Smooth muscle cell of the brain vasculature (primary cell): Measurements from ENCODE around the gene CBLN1.
"Not testable (repeated sequence)": the region's sequence is repeated elsewhere in the genome, so short reads cannot be mapped to it uniquely, and the experiment has no call there.

Experiments
- DNase-seq: peaks from one replicate; pipeline ENCODE4 v3.0.0-alpha.2; 2012; ENCODE audit warnings: low read depth, low spot score

CBLN1 gene

GRCh38 chr16:49277766-49278566 lies 3.7 kb downstream of the CBLN1 start:
- DNase-seq = no peak

GRCh38 chr16:49277386-49277742 lies 4.3 kb downstream of the CBLN1 start:
- no peak for DNase-seq

- DNase-seq = no peak
Observed at GRCh38 chr16:49276646-49277385, 4.8 kb downstream of the CBLN1 start.

DNA sequence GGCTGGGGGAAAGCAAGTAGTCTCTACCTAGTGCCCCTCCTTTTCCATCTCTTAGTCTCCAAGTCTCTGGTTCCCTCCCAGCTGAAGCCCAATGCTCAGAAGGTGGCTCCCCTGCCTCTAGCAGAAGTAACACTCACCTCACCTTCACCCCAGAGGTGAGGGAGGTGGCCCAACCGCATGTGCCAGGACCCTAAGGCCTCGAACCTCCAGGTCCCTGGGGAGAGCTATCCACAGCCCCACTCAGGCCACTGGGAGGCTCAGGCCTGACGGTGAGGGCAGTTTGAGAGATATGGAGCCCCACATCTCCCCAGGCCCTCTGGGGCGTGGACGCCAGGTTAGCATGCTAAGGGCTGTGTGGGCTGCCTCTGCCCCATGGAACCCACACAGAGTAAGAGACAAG lies 5.8 kb downstream of the CBLN1 start:
- DNase-seq = no peak

- no peak for DNase-seq
Observed at GRCh38 chr16:49275050-49275730, 6.4 kb downstream of the CBLN1 start.

GRCh38 chr16:49274591-49274990 lies 7.0 kb downstream of the CBLN1 start:
- DNase-seq = no peak

DNA sequence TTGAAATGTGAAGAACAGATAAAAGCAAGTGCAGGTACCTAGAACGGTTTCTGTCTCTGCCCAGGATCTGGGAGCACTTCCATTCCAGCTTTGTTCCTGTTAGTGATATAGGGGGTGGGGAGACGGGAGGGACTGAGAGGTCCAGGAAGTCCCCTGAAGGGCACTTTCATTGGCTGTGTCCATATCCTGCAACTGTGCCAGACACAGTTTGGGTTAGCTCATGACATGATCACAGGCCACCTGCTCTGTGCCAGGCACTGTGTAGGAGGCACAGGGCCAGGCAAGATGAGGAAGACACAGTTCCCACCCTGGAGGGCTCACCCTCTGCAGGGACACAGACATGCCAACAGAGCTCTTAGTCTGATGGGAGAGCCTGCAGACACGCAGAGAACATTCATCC lies 7.9 kb downstream of the CBLN1 start:
- no peak for DNase-seq

DNA sequence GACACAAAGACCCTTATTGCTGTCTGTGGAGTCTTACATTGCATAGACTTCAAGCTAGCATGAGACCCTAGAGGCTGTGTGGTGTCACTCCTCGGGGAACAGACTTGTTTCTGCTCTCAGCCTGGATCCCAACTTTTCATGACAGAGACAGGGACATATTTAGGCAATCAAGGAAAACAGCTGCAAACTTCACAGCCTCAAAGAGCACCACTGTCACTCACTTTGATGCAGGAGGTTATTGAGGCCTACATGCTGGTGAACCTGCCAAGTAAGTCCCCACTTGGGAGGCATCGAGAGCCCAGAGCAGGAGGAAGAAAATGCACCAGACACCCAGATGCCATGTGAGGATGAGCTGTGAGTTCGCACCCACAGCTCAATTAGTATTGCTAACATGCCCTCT lies 10.3 kb downstream of the CBLN1 start:
- no peak for DNase-seq

- DNase-seq = no peak
Observed at GRCh38 chr16:49269201-49269600, 12.4 kb downstream of the CBLN1 start.

GRCh38 chr16:49268667-49269066 lies 13.0 kb downstream of the CBLN1 start:
- no peak for DNase-seq

- no peak for DNase-seq
Observed at GRCh38 chr16:49262501-49262900, 19.1 kb downstream of the CBLN1 start.

- DNase-seq = no peak
Observed at GRCh38 chr16:49261930-49262329, 19.7 kb downstream of the CBLN1 start.

- DNase-seq = no peak
Observed at GRCh38 chr16:49260956-49261530, 20.6 kb downstream of the CBLN1 start.

- no peak for DNase-seq
Observed at GRCh38 chr16:49260253-49260652, 21.4 kb downstream of the CBLN1 start.

GRCh38 chr16:49259330-49259729 lies 22.3 kb downstream of the CBLN1 start:
- DNase-seq = no peak

GRCh38 chr16:49250689-49251088 lies 30.9 kb downstream of the CBLN1 start:
- no peak for DNase-seq

DNA sequence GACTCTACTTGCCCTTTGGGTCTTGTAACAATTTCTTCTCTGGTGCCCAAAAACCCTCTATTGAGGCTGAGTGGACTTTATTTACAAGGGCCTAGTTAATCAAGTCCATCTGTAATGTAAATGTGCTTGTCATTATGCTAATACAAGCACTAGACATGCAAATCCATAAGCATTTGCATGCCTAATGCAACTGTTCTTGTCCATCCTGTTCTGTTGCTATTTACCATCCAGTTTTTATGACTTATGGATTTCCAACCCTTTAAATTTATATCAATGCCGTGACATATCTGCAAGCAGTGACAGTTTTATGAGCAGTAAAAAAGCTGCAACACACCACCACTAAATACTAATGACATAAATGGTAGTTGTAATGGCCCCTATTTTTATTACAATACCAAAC lies 33.4 kb downstream of the CBLN1 start:
- DNase-seq = no peak

DNA sequence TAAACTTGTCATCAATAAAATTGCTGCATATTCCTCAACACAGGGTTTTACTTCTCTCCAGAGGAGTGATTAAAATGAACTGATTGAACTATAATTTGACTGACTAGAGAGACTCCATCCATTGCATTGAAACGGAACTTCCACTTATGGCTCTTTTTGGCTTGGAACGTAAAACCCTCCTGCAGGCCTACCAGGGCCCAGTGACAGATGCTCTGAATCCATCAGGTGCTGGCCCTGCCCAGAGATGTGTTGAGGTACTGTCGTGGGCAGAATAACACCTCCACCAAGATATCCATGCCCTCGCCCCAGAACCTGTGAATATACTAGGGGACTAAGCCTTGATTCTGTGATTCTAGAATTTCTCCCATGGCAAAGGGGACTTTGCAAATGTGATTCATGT lies 45.4 kb downstream of the CBLN1 start:
- DNase-seq = no peak

GRCh38 chr16:49228335-49228734 lies 53.3 kb downstream of the CBLN1 start:
- not testable (repeated sequence) for DNase-seq
